ENCODE measurements around the gene NDUFAF5. TPM values are rescaled to one million over a fixed set of nuclear protein-coding genes. Genes with fewer than 3 reads are reported as not detected.
A peak's percentile ranks its signal among the peaks of the same experiment; 100 is the strongest.

NDUFAF5 gene
- total RNA-seq, 1 donor from 2014 or later, result 51.2 TPM

- no peak overlapping the region for H3K27ac Mint-ChIP-seq (ENCODE audit: unreplicated experiment)
- H3K4me3 Mint-ChIP-seq (ENCODE audit: unreplicated experiment), result no peak overlapping the region
- no peaks in the 10 kb centered on the region for H3K4me1 Mint-ChIP-seq (ENCODE audit: low read depth, unreplicated experiment)
- H3K9me3 Mint-ChIP-seq (ENCODE audit: unreplicated experiment), result no peaks in the 10 kb centered on the region
- no peak for DNase-seq
- H3K27me3 Mint-ChIP-seq (ENCODE audit: unreplicated experiment), result no peaks in the 10 kb centered on the region
- TF ChIP-seq CTCF (IDR thresholded peaks at IDR 0.05; ENCODE audit: partially characterized antibody, unreplicated experiment), result no peak
- H3K36me3 Mint-ChIP-seq (ENCODE audit: unreplicated experiment), result peaks cover 21% of the 10 kb centered on the region
Measured at GRCh38 chr20:13765299-13765698, 19.5 kb upstream of the NDUFAF5 start.

- Mint-ChIP-seq H3K9me3 (ENCODE audit: unreplicated experiment) (no peaks in the 10 kb centered on the region), H3K4me3 (ENCODE audit: unreplicated experiment) (no peak overlapping the region), H3K27me3 (ENCODE audit: unreplicated experiment) (no peaks in the 10 kb centered on the region), H3K4me1 (ENCODE audit: low read depth, unreplicated experiment) (no peaks in the 10 kb centered on the region), H3K36me3 (ENCODE audit: unreplicated experiment) (peaks cover 21% of the 10 kb centered on the region), H3K27ac (ENCODE audit: unreplicated experiment) (no peak overlapping the region)
- no peak for TF ChIP-seq CTCF (IDR thresholded peaks at IDR 0.05; ENCODE audit: partially characterized antibody, unreplicated experiment)
- no peak for DNase-seq
Measured at GRCh38 chr20:13765868-13766416, 18.9 kb upstream of the NDUFAF5 start.

GRCh38 chr20:13770141-13770540 is 14.7 kb upstream of the NDUFAF5 start:
- Mint-ChIP-seq H3K36me3 (ENCODE audit: unreplicated experiment) (peaks cover 21% of the 10 kb centered on the region), H3K4me3 (ENCODE audit: unreplicated experiment) (no peak overlapping the region), H3K27ac (ENCODE audit: unreplicated experiment) (no peak overlapping the region), H3K27me3 (ENCODE audit: unreplicated experiment) (no peaks in the 10 kb centered on the region), H3K4me1 (ENCODE audit: low read depth, unreplicated experiment) (no peaks in the 10 kb centered on the region), H3K9me3 (ENCODE audit: unreplicated experiment) (no peaks in the 10 kb centered on the region)
- DNase-seq, result no peak
- no peak for TF ChIP-seq CTCF (IDR thresholded peaks at IDR 0.05; ENCODE audit: partially characterized antibody, unreplicated experiment)

GRCh38 chr20:13771853-13772453 is 12.9 kb upstream of the NDUFAF5 start:
- Mint-ChIP-seq H3K9me3 (ENCODE audit: unreplicated experiment) (no peaks in the 10 kb centered on the region), H3K36me3 (ENCODE audit: unreplicated experiment) (peaks cover 2% of the 10 kb centered on the region), H3K4me1 (ENCODE audit: low read depth, unreplicated experiment) (no peaks in the 10 kb centered on the region), H3K27ac (ENCODE audit: unreplicated experiment) (no peak overlapping the region), H3K4me3 (ENCODE audit: unreplicated experiment) (no peak overlapping the region), H3K27me3 (ENCODE audit: unreplicated experiment) (no peaks in the 10 kb centered on the region)
- peak; percentile 77 for TF ChIP-seq CTCF (IDR thresholded peaks at IDR 0.05; ENCODE audit: partially characterized antibody, unreplicated experiment)
- DNase-seq, result no peak

- DNase-seq, result no peak
- H3K27me3 Mint-ChIP-seq (ENCODE audit: unreplicated experiment), result no peaks in the 10 kb centered on the region
- H3K27ac Mint-ChIP-seq (ENCODE audit: unreplicated experiment), result no peak overlapping the region
- H3K36me3 Mint-ChIP-seq (ENCODE audit: unreplicated experiment), result no peaks in the 10 kb centered on the region
- no peak for TF ChIP-seq CTCF (IDR thresholded peaks at IDR 0.05; ENCODE audit: partially characterized antibody, unreplicated experiment)
- no peaks in the 10 kb centered on the region for H3K9me3 Mint-ChIP-seq (ENCODE audit: unreplicated experiment)
- no peaks in the 10 kb centered on the region for H3K4me1 Mint-ChIP-seq (ENCODE audit: low read depth, unreplicated experiment)
- no peak overlapping the region for H3K4me3 Mint-ChIP-seq (ENCODE audit: unreplicated experiment)
Measured at GRCh38 chr20:13772529-13772928, 12.3 kb upstream of the NDUFAF5 start.

Measured in glutamatergic neuron (in vitro differentiated cells).